NCI-H1417 (cell line): ENCODE results near the gene ACTG1.

Experiments
- DNase-seq, 3 experiments: peaks; one replicate each; lab custom pipeline; 2025; lab: John Stamatoyannopoulos, UW

Gene ACTG1

GRCh38 chr17:81481815-81482505 is 30.6 kb downstream of the ACTG1 start:
- DNase-seq = no peak

- peak; percentile 93 for DNase-seq
Observed at GRCh38 chr17:81481073-81481799, 31.4 kb downstream of the ACTG1 start.

DNA sequence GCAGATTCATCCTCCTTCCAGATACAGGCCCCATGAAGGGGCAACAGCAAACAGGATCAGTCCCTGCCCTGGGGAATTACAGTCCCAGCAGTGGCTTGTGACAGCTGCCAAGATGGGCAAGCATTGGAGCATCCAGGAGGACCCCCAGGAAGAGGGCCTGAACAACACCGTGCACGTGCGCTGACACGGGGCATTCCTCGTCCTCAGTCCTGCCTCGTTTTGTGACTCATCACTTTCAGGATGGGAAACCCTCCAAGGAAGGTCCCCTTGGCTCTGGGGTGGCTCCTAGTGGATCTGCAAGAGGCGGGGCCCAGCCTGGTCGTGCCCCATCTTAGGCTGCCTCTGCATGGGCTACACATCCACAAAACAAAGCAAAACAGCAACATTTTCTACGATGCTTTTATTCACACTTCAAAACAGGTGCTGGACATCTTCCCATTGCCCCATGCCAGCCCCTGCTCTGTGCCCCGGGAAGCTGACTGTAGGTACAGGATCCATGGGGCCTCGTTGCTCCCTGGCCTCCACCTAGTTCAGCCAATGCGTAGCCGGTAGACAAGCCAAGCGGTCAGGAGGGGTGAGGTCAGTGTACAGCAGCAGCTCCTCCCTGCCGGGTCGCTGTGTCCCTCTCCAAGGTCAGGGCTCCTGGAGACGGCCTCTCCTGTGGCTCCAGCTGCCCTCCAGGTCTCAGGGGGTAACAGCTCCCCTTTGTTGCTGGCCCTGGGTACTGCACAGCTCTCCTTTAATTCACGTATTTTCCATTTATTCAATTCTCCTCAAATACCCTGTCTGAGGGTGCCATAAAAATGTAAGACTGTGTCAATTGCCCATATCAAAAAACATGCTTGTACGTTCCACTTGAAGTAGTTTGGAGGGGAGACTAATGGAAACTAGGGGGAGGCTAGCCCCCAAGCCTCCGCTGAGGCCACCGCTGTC is 32.2 kb downstream of the ACTG1 start:
- peak in 2 of 3 experiments; percentile 71 to 74 for DNase-seq

- DNase-seq = no peak
Observed at GRCh38 chr17:81479175-81480071, 33.2 kb downstream of the ACTG1 start.

GRCh38 chr17:81478119-81478518 is 34.5 kb downstream of the ACTG1 start:
- DNase-seq = peak in 1 of 3 experiments; percentile 21

GRCh38 chr17:81477173-81477572 is 35.4 kb downstream of the ACTG1 start:
- DNase-seq = peak in 2 of 3 experiments; percentile 77 to 90

GRCh38 chr17:81476635-81477034 is 36.0 kb downstream of the ACTG1 start:
- DNase-seq = no peak

- no peak for DNase-seq
Observed at GRCh38 chr17:81476097-81476496, 36.5 kb downstream of the ACTG1 start.

GRCh38 chr17:81474958-81475357 is 37.6 kb downstream of the ACTG1 start:
- DNase-seq = no peak

GRCh38 chr17:81473019-81473418 is 39.6 kb downstream of the ACTG1 start:
- no peak for DNase-seq

- peak in 1 of 3 experiments; percentile 9 for DNase-seq
Observed at GRCh38 chr17:81471818-81472456, 40.7 kb downstream of the ACTG1 start.

DNA sequence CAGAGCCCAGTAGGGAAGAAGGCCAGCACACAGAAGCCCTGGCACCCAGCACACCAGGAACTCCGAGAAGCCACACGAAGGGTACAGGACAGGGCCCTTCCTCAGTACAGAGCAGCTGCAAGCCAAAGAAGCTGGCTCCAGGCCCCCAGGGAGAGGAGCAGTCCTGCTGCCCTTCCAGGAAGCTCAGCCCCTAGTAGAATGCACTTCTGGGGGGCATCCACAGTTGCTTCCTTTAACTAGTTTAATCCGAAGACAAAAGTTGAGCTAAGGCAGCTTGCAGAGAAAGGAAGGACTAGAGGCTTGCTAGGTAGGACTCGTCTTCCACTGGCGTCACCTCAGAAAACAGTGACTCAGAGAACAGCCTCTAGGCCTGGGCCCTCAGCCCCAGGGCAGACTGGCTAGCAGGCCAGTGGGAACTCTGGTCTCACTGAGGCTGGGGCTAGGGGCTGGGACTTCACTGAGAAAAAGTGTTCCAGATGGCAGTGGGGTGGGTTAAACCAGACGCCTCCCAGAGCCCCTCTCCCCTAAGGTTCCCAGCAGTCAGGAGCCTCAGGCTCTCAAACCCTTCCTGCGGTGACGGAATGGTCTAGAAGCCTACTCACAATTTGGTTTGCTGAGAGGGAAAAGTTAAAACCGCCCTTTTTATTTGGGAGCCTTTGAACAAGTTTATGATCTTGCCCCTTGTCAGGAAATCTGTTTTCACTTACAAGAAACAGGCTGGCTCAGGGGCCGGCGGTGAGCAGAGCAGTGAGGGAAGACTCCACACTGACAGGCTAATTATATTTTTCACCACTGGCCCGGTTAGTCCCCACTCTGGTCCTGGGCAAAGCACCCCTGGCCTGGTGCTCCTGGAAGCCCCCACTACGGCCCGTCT is 41.4 kb downstream of the ACTG1 start:
- no peak for DNase-seq

DNA sequence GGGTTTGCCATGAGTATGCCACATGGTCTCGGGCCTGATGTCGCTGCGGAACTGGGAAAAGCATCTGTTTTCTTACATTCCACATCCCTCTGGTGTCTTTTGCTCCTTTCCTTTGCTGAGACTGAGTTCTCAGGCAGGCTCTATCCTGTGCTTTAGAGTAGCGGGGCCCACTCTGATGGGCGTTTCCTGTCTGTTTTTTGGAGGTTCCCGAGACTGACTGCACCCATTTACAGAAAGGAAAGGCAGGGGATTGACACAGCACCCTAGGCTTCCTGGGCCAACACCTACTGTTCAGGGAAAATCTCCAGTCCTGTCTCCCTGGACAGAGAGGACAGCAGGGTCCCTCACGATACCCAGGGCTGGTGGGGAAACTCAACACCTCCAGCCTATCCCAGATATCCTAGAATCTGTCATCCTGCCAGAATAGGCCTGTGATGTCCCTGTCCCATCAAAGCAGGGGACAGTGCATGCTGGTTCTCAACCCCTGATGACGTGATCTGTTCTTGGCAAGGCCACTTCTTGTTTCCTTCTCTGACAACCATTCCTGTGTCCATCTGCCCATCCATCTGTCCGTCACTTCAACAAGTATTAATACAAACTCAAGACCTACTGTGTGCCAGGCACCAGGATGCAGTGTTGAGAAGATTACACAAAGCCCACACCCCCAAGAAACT is 42.2 kb downstream of the ACTG1 start:
- no peak for DNase-seq

DNA sequence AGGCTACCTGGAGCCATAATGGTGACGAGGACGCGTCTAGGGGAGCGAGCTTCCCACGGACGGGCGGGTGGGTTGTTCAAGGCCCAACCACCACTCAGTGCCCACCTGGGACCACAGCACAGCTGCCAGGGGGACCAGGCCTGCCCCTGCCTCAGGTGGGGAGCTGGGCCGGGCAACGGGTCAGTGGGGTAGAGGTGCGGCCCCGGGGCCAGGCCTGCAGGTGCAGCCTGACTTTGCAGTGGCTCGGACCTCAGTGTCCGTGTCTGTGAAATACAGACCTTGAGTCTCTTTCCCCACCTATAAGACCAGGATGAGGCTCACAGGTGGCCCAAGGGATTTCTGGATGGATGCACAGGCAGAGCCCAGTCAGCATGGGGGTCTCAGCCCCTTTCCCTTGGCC is 43.3 kb downstream of the ACTG1 start:
- no peak for DNase-seq

- no peak for DNase-seq
Observed at GRCh38 chr17:81468770-81469121, 43.9 kb downstream of the ACTG1 start.

DNA sequence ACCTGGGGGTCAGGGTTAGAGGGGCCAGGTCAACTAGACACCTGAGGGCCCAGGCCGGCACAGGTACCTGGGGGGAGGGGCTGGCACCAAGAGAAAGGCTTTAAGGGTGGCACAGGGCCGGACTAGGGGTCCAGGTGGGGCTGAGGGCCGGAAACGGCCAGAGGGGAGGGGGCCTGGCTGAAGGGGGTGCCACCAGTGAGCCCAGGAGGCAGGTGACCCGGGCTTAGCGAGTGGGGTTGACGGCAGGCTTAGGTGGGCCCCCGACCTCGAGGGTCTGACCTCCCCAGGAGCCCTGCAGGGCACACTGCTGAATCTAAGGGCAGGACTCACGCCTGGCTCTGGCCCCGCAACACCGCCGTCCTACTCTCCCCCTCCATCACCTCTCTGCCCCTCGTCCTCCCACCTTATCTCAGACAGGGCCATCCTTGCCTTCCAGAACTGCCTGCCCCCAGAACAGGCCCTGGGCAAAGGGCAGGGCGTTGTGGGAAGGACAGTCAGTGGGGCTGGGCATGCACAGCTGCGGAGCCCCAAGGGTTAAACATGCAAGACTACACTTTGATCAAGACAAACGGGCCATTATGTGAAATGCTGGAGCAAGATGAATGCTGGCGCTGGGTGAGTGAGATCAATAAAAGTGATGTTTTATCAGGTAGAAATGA is 44.4 kb downstream of the ACTG1 start:
- DNase-seq = no peak

DNA sequence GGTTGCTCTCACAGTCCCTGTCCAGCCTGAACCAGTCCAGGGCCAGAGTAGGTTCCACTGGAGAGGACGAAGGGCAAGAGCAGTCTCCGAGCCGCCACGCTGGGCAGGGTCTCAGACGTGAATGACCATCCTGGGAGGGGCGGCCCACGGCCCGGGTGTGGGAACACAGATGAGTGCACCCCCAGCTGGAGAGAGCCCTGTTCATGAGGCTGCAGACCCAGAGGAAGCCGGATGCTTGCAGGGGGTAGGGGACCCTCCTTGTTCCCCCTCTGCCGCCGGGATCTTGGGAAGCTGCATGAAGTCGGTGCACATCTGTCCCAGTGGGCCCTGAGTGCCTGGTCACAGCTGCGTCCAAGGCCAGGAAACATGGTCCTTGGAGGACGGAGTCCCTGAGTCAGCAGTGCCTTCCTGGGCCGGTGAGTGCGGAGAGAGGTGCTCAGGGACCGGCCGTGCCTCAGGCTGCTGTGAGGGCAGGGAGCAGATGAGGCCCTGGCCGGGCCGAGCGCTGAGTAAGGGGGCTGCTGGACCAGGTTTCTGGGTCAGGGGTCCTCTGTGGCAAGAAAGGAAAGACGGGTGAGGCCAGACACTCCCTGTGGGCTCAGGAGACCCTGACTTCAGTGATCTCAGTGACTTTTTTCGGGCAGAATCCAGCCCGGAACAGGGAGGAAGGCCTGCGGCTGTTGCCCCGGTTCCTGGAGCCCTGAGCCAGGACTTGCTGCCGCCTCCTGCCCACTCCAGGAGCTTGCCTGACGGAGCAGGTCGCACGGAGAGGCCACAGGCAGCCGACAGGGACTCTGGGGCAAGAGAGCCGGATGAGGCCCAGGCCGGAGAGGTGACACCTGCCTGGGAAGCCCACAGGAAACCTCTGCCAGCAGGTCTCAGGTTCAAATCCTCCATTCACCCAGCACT is 45.8 kb downstream of the ACTG1 start:
- no peak for DNase-seq

DNA sequence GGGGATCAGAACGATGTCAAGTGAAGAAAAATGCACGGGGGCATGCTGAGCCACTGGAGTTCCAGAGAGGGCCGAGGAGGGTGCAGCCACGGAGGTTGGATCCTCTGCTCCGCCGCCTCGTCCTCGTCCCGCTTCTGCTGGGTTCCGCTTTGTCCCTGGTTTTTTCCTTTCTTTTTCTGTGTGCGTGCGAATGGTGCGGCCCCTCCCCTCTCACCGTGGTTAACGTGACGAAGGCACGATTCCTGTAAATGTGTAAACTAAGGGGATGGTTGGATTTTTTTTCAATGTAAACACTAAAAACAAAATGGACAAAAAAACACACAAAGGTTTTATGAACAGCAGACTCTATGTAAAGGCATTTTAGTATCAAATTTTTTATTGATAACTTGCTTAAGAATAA is 46.7 kb downstream of the ACTG1 start:
- no peak for DNase-seq
